Measurements from ENCODE around the gene SKI. TPM values are rescaled to one million over a fixed set of nuclear protein-coding genes. Genes with fewer than 3 reads are reported as not detected.

SKI gene
- total RNA-seq, 8 experiments from 2014 or later: 5.0 to 36.8 (median 22.6) TPM

DNA sequence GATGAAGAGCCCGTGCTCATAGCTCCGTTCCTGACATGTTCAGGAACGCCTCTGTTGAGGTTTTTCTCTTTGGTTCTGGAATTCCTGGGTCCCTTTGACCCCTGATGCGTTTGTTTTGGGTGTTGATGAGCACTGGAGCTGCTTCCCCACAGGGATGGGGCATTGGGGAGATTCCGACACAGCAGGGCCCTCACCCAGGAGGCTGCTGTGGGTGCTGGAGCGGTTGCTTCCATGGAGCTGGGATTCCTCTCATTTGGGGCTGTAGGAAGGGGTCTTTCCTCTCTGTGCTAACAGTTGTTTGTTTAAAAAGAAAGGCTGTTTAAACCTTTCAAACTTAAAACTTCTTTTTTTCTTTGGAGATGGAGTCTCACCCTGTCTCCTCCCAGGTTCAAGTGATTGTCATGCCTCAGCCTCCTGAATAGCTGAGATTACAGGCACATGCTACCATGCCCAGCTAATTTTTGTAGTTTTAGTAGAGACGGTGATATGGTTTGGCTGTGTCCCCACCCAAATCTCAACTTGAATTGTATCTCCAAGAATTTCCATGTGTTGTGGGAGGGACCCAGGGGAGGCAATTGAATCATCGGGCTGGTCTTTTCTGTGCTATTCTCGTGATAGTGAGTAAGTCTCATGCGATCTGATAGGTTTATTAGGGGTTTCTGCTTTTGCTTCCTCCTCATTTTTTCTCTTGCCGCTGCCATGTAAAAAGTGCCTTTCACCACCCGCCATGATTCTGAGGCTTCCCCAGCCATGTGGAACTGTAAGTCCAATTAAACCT lies 48.9 kb downstream of the SKI start:
- in situ Hi-C loops (cut with MboI; ENCODE audit: low pct_unique_long_range_greater_than_20kb in 2 of 9, low sequenced_read_pairs in 9 of 9, unreplicated experiment in 9 of 9): no loop called here
- Histone ChIP-seq H3K27ac (peak overlapping the region in 1 of 2 donors; percentile 55), H3K4me3 (no peak overlapping the region), H3K4me1 (replicated peaks in 1 of 2) (peaks cover 73 to 79% of the 10 kb centered on the region in 2 donors)
- ATAC-seq (replicated peaks in 6 of 8): peak in 2 of 8 experiments; percentile 11 to 13
- WGBS, 10 experiments: 15 to 100% (median 78%) methylated on average over 1 to 11 of the region's 12 CpGs

DNA sequence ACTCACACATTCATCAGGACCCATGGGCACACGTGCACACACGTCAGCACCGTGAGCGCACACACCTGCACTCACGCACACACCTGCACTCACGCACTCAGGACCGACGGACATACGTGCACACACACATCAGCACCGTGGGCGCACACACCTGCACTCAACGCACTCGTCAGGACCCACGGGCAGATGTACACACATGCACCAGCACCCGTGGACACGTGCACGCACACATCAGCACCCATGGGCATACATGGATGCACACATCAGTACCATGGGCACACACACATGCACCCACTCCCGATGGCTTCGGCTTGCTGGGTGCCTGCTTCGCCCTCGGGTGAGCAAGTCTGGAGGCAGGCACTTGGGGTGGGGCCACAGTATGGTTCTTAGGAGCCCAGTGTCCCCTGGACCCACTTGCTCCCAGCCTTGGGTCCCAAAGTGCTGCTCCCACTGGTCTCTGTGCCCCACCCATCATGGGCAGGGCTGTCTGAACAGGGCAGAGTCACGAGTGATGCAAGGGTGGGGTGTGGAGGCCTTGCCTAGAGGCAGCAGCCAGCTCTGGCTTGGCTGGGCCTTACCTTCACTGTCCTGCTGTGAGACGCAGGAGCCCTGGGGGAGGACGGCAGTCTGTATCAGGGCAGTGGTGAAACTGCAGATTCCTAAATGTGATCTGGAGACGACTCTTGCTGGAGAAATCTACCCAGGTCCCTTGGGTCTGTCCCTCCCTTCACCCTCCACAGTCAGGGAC lies 49.8 kb downstream of the SKI start:
- Histone ChIP-seq H3K4me3 (no peak overlapping the region), H3K27ac (peak overlapping the region in 1 of 2 donors; percentile 79), H3K4me1 (replicated peaks in 1 of 2) (peaks cover 64 to 70% of the 10 kb centered on the region in 2 donors)
- in situ Hi-C loops (cut with MboI; ENCODE audit: low pct_unique_long_range_greater_than_20kb in 2 of 9, low sequenced_read_pairs in 9 of 9, unreplicated experiment in 9 of 9): no loop called here
- 45 to 97% (median 92%) methylated on average over 2 to 18 of the region's 25 CpGs; no CpG with 5 or more reads in 4 of the 10 experiments for WGBS, 10 experiments
- peak in 3 of 8 experiments; percentile 33 to 68 (median 57) for ATAC-seq (replicated peaks in 6 of 8)

DNA sequence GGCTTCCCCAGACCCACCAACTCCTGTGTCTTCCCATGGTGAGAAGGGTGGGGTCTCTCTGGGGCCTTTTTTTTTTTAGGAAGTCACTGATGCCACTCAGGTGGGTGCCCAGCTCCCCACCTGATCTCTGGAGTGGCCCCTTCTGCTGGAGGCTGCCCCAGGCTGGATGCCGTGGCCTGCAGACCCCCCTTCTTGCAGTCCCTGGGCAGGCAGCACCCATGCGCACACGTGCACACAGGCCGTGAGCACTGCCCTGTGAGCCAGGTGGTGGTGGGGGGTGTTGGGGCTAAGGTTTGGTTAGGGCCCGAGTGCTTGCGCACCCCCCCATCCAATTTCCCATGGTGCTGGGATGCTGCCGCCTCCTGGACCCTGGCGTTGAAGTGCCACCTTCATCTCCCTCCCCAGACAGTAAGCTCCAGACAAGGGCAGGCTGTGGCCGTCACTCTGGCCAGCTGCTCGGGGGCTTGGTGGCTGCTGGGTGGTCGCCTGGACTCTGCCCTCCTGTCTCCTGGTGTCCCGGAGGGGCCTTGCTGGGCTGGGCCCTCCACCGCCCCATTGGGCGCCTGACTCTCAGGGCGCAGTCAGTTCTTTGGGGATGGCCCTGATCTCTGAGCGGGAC lies 50.6 kb downstream of the SKI start:
- 52 to 90% (median 76%) methylated on average over 2 to 4 of the region's 16 CpGs; no CpG with 5 or more reads in 6 of the 10 experiments for WGBS, 10 experiments
- Histone ChIP-seq H3K27ac (peak overlapping the region; percentile 47 to 79), H3K4me1 (replicated peaks in 1 of 2) (peaks cover 57 to 63% of the 10 kb centered on the region in 2 donors), H3K4me3 (no peak overlapping the region)
- in situ Hi-C loops (cut with MboI; ENCODE audit: low pct_unique_long_range_greater_than_20kb in 2 of 9, low sequenced_read_pairs in 9 of 9, unreplicated experiment in 9 of 9): no loop called here
- ATAC-seq (replicated peaks in 6 of 8): peak in 6 of 8 experiments; percentile 1 to 15 (median 8)

DNA sequence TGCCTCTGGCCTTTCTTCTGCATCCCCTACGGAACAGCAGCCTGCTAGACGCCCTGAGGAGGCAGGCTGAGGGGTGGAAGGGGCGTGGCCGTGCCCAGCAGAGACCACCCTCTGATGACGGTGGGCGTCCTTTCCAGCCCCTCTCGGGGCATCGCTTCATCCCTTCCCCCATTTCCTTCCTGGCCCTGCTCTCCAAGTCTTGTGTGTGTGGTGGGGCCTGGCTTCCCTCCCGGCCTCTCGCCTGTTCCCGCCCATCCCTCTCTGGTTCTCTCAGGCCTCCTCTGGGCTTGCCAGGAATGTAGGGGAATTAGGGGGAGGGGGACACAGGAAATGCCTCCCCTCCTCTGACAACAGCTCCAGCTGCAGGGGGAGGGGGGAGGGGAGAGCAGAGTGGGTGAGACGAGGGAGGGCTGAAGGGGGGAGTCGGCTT lies 51.1 kb downstream of the SKI start:
- ATAC-seq (replicated peaks in 6 of 8): peak; percentile 63 to 87 (median 81)
- peaks cover 54 to 63% of the 10 kb centered on the region in 2 donors for H3K4me1 ChIP-seq (replicated peaks in 1 of 2)
- 60% methylated on average over 1 of the region's 13 CpGs; no CpG with 5 or more reads in 9 of the 10 experiments for WGBS, 10 experiments
- H3K4me3 ChIP-seq: no peak overlapping the region
- H3K27ac ChIP-seq: peak overlapping the region; percentile 47 to 79
- in situ Hi-C loops (cut with MboI; ENCODE audit: low pct_unique_long_range_greater_than_20kb in 2 of 9, low sequenced_read_pairs in 9 of 9, unreplicated experiment in 9 of 9): no loop called here

DNA sequence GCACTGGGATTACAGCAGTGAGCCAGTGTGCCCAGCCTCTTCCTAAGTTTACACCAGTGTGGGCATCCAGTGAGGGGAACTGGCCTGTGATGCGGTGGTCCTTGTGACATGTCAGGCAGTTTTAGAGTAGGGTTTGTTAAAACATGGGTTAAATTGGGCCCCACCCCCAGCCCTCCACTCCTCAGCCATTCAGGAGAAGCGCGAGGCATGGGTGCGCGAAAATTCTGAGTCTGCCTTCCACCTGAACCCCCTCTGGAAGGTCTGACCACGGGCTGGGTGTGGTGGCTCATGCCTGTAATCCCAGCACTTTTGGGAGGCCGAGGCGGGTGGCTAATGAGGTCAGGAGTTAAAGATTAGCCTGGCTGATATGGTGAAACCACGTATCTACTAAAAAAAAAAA lies 51.7 kb downstream of the SKI start:
- Histone ChIP-seq H3K27ac (peak overlapping the region; percentile 0 to 79), H3K4me3 (no peak overlapping the region), H3K4me1 (replicated peaks in 1 of 2) (peaks cover 52 to 63% of the 10 kb centered on the region in 2 donors)
- WGBS, 10 experiments: 41 to 100% (median 77%) methylated on average over 1 to 8 of the region's 9 CpGs; no CpG with 5 or more reads in 4 of the 10 experiments
- in situ Hi-C loops (cut with MboI; ENCODE audit: low pct_unique_long_range_greater_than_20kb in 2 of 9, low sequenced_read_pairs in 9 of 9, unreplicated experiment in 9 of 9): no loop called here
- ATAC-seq (replicated peaks in 6 of 8): no peak

DNA sequence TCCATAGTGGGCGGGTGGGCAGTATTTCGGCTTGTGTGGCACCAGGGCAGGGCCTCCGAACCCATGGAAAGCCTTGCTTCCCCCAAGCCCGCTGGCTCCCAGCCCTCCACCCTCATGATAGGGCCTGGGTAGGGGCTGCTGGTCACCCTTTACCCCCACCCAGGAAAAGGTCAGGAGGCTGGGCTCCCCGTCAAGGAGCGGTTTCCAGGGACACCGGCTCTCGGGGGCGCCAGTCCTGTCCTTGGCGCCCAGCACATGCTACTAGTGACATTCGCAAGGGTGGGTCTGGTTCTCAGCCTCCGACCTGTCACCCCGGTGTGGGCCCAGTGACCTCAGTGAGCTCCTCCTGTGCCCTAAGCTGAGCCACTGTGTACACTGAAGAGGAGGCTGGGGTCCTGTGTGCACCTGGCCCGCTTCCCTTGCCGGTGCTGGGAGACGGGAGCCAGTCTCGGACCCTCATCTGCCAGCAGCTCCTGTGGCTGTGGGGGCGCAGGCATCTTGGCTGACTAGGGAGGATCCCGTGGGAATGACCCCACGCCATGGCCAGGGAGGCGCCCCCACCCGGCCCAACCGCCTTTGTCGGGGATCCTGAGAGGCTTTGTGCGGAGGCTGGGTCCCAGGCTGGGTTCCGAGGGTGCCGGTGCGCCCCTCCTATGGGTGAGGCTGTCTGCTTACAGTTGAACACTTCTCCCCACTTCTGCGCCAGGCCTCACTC lies 54.6 kb downstream of the SKI start:
- H3K4me3 ChIP-seq: no peak overlapping the region
- in situ Hi-C loops (cut with MboI; ENCODE audit: low pct_unique_long_range_greater_than_20kb in 2 of 9, low sequenced_read_pairs in 9 of 9, unreplicated experiment in 9 of 9): no loop called here
- no peak for ATAC-seq (replicated peaks in 6 of 8)
- H3K4me1 ChIP-seq (replicated peaks in 1 of 2): peaks cover 26 to 36% of the 10 kb centered on the region in 2 donors
- no peak overlapping the region for H3K27ac ChIP-seq
- WGBS, 10 experiments: 92 to 100% (median 95%) methylated on average over 2 to 8 of the region's 29 CpGs; no CpG with 5 or more reads in 5 of the 10 experiments

DNA sequence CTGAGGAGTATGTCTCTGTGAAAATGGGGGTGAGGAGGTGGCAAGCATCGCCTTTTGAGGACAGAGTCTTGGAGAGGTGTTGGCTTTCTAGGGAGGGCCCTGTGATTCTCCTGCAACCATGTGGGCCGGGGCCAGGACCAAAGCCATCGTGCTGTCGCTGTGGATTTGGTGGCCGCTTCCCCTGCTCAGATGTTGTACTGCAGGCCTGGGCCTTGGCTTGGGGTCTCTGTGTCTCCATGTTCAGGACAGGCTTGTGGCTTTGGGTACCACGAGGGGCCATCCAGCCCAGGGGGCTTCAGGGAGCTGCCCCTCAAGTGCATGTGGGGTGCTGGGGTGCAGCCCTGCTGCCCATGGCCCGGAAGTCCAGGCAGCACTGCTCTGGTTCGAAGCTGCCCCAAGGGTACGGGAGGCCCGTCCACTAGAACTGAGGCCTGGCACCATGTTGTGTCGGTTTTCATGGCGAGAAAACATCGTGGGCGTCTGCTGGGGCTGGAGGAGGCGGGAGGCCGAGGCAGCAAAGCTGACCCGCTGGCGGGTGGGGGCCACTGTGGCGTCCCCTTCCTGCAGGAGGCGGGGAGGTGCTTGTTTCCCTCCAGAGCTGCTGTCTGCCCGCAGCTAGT lies 55.4 kb downstream of the SKI start:
- H3K4me3 ChIP-seq: no peak overlapping the region
- WGBS, 10 experiments: 80 to 100% (median 95%) methylated on average over 1 to 7 of the region's 21 CpGs; no CpG with 5 or more reads in 5 of the 10 experiments
- ATAC-seq (replicated peaks in 6 of 8): no peak
- peaks cover 20 to 31% of the 10 kb centered on the region in 2 donors for H3K4me1 ChIP-seq (replicated peaks in 1 of 2)
- no peak overlapping the region for H3K27ac ChIP-seq
- in situ Hi-C loops (cut with MboI; ENCODE audit: low pct_unique_long_range_greater_than_20kb in 2 of 9, low sequenced_read_pairs in 9 of 9, unreplicated experiment in 9 of 9): no loop called here

DNA sequence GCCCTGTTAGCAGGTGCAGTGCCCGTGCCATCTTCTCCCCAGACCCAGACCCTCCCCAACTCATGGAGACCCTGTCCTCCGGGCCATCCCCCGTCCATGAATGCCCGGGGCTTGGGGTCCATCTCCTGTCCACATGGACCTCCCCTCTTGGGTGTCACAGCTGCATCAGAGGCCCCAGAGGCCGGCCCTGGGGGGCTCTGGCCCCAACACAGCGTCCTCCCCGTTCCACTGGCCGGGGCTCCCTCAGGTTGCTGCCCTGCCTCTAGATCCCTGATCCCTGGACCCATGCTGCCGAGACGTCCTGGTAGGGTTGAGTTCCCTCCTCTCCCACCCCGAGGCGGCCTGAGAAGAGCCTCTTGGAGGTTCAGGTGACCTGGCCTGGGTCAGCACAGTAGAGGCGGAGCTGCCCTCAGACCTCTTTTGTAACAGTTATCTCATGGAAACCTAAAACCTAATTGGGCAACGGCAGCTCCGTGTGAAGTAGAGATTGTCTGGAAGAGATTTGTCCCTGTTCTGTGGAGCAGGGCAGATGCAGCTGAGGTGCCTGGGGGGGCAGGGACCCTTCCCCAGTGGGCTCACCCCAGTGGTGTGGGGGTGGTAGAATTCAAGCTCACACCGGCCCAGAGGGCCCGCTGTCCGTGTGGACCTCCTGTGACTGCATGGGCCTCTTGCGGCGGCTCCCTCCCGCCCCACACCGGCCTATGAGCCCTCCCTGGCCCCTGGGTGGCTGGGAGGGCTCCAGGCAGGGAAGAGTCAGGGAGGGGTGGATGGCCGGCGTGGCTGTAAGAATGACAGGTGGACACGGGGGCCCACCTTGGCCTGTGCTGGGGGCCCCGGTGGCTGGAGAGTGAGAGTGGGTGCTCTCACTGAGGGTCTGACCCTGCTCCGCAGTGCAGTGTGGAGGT lies 56.1 kb downstream of the SKI start:
- 30 to 97% (median 69%) methylated on average over 2 to 18 of the region's 27 CpGs; no CpG with 5 or more reads in 6 of the 10 experiments for WGBS, 10 experiments
- Histone ChIP-seq H3K4me1 (replicated peaks in 1 of 2) (peaks cover 17 to 31% of the 10 kb centered on the region in 2 donors), H3K27ac (peak overlapping the region in 1 of 2 donors; percentile 49), H3K4me3 (no peak overlapping the region)
- in situ Hi-C loops (cut with MboI; ENCODE audit: low pct_unique_long_range_greater_than_20kb in 2 of 9, low sequenced_read_pairs in 9 of 9, unreplicated experiment in 9 of 9): no loop called here
- ATAC-seq (replicated peaks in 6 of 8): peak in 2 of 8 experiments; percentile 10

DNA sequence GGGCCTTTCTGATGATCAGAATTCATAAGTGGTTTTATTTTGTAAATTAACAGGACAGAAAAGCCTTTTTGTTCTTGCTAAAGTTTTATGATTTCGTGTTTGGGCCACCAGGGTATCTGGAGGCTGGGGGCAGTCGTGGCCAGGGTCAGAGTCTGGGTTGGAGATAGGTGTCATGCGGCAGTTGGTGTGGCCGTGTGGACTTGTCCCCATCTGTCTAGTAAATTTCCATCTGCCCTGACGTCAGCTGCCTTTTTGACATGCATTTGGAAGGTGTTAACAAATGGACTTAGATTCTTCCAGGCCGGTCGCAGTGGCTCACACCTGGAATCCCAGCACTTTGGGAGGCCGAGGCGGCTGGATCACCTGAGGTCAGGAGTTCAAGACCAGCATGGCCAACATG lies 56.8 kb downstream of the SKI start:
- Histone ChIP-seq H3K4me3 (no peak overlapping the region), H3K4me1 (replicated peaks in 1 of 2) (peaks cover 15 to 31% of the 10 kb centered on the region in 2 donors), H3K27ac (peak overlapping the region in 1 of 2 donors; percentile 49)
- 63 to 96% (median 91%) methylated on average over 2 to 9 of the region's 9 CpGs; no CpG with 5 or more reads in 1 of the 10 experiments for WGBS, 10 experiments
- no peak for ATAC-seq (replicated peaks in 6 of 8)
- in situ Hi-C loops (cut with MboI; ENCODE audit: low pct_unique_long_range_greater_than_20kb in 2 of 9, low sequenced_read_pairs in 9 of 9, unreplicated experiment in 9 of 9): no loop called here

DNA sequence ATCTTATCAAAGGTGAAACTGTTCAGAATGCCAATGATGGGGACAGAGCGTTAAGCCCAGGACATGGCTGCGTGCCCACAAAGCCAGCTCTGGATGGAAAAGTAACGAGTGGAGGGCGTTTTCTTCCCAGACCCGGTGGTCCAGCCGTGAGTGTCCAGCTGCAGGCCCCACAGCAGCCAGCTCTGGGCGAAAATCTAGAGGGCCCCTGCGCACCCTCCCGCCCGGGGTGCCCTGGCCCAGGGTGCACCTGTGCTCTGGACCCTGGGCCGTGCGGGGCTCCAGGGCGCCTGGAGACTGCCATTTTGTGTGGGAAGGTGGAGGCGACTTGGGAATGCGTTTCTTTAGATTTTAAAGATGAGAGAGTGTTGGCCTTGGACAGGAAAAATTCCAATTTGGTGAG lies 58.8 kb downstream of the SKI start:
- no peak for ATAC-seq (replicated peaks in 6 of 8)
- no peak overlapping the region for H3K27ac ChIP-seq
- peaks cover 33 to 50% of the 10 kb centered on the region in 2 donors for H3K4me1 ChIP-seq (replicated peaks in 1 of 2)
- no peak overlapping the region for H3K4me3 ChIP-seq
- 83 to 100% (median 93%) methylated on average over 5 to 7 of the region's 15 CpGs; no CpG with 5 or more reads in 6 of the 10 experiments for WGBS, 10 experiments
- in situ Hi-C loops (cut with MboI; ENCODE audit: low pct_unique_long_range_greater_than_20kb in 2 of 9, low sequenced_read_pairs in 9 of 9, unreplicated experiment in 9 of 9): no loop called here

DNA sequence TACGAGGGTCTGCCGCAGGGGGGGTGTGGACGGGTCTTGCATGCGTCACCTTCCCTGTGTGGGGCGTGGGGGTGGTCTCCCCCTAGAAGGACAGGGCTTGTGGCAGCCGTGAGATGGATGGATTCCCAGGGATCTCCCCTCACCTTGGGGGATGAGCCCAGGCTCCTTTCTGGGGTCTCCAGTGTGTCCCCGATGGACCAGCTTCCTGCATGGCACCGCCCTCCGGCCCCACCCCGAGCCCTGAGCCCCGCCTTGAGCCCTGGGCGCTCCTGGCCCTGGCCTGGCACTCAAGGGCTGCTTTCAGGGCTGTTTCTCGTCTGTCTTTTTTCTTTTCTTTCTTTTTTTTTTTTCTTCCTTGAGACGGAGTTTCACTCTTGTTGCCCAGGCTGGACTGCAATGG lies 59.5 kb downstream of the SKI start:
- ATAC-seq (replicated peaks in 6 of 8): no peak
- Histone ChIP-seq H3K4me1 (replicated peaks in 1 of 2) (peaks cover 33 to 55% of the 10 kb centered on the region in 2 donors), H3K4me3 (no peak overlapping the region), H3K27ac (no peak overlapping the region)
- WGBS, 10 experiments: 90 to 100% methylated on average over 2 of the region's 14 CpGs; no CpG with 5 or more reads in 8 of the 10 experiments
- in situ Hi-C loops (cut with MboI; ENCODE audit: low pct_unique_long_range_greater_than_20kb in 2 of 9, low sequenced_read_pairs in 9 of 9, unreplicated experiment in 9 of 9): no loop called here
